ENCODE data around the gene FANCD2.
"Not testable (repeated sequence)": the region's sequence is repeated elsewhere in the genome, so short reads cannot be mapped to it uniquely, and the experiment has no call there.

The FANCD2 gene

DNA sequence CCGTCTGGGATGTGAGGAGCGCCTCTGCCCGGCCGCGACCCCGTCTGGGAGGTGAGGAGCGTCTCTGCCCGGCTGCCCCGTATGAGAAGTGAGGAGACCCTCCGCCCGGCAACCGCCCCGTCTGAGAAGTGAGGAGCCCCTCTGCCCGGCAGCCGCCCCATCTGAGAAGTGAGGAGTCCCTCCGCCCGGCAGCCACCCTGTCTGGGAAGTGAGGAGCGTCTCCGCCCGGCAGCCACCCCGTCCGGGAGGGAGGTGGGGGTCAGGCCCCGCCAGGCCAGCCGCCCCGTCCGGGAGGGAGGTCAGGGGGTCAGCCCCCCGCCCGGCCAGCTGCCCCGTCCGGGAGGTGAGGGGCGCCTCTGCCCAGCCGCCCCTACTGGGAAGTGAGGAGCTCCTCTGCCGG lies 43.8 kb downstream of the FANCD2 start:
- not testable (repeated sequence) for H3K4me3 ChIP-seq (ENCODE audit: low read depth, low read length); H3K27me3 ChIP-seq (ENCODE audit: control insufficient read depth, insufficient read depth, low read length); H3K4me1 ChIP-seq (ENCODE audit: control insufficient read depth, insufficient read depth, low read length); H3K9ac ChIP-seq (ENCODE audit: low read depth, low read length); H3K27ac ChIP-seq (ENCODE audit: low read depth, low read length); H3K9me3 ChIP-seq (ENCODE audit: control insufficient read depth, insufficient read depth, low read length)
- peaks cover 68% of the 10 kb centered on the region for H3K36me3 ChIP-seq (ENCODE audit: control insufficient read depth, insufficient read depth, low read length)

DNA sequence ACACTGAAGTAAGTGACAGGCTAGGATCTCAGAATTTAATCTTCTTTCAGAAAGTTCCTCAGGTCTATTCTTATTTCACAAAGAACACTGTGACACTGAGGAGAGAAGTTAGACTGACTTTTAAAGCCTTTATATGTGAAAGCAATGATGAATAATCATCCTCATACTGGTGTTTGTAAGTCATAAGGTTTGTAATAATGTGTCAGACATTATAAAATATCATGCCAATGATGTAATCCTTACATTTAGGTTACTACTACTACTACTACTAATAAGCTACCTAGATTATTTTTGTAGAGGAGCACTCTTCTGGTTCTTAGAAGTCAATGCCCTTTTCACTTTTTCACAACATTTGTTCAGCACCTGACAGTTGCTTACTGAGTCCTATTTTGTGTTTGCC lies 48.4 kb downstream of the FANCD2 start:
- no peaks in the 10 kb centered on the region for H3K9me3 ChIP-seq (ENCODE audit: control insufficient read depth, insufficient read depth, low read length)
- peaks cover 61% of the 10 kb centered on the region for H3K36me3 ChIP-seq (ENCODE audit: control insufficient read depth, insufficient read depth, low read length)
- H3K9ac ChIP-seq (ENCODE audit: low read depth, low read length) = no peak overlapping the region
- H3K27me3 ChIP-seq (ENCODE audit: control insufficient read depth, insufficient read depth, low read length) = no peaks in the 10 kb centered on the region
- no peak overlapping the region for H3K27ac ChIP-seq (ENCODE audit: low read depth, low read length)
- no peak overlapping the region for H3K4me3 ChIP-seq (ENCODE audit: low read depth, low read length)
- H3K4me1 ChIP-seq (ENCODE audit: control insufficient read depth, insufficient read depth, low read length) = no peaks in the 10 kb centered on the region

DNA sequence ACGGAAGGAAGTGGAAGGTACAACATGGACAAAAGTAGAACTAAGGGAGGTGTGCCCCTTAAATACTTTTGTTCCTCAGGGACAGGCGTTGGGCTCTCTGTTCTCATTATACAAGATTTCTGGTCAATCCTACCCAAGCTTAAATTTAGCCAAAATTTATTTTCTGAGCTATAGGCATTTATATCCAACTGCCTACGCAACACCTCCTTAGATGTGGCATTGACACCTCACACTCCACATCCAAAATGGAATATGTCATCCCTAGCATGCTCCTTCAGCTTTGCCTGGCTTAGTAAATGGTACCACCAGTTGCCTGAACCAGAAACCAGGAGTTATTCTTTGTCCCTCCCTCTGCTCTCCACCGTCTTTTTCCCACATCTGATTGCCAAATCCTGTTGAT lies 55.6 kb downstream of the FANCD2 start:
- no peak overlapping the region for H3K9ac ChIP-seq (ENCODE audit: low read depth, low read length)
- H3K27me3 ChIP-seq (ENCODE audit: control insufficient read depth, insufficient read depth, low read length) = no peaks in the 10 kb centered on the region

DNA sequence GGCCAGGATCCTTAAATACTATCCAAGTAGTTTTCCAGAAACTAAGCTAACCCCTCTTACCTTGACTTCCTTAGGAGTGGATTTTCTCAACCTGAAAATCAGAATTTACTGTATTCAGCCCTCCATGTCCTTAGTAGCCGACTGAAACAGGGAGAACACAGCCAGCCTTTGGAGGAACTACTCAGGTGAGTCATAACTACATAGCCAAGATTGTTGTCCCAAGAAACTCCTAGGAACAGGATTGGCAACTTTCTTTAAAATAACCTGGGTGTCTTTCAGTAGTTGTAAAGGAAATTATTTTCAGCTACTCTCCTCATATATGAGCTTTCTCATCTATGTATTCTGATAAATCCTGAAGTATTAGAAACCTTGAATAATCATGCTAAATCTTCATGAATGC lies 59.5 kb downstream of the FANCD2 start:
- H3K9ac ChIP-seq (ENCODE audit: low read depth, low read length) = no peak overlapping the region
- peaks cover 88% of the 10 kb centered on the region for H3K36me3 ChIP-seq (ENCODE audit: control insufficient read depth, insufficient read depth, low read length)
- H3K27me3 ChIP-seq (ENCODE audit: control insufficient read depth, insufficient read depth, low read length) = no peaks in the 10 kb centered on the region
- H3K4me1 ChIP-seq (ENCODE audit: control insufficient read depth, insufficient read depth, low read length) = no peaks in the 10 kb centered on the region
- no peak overlapping the region for H3K4me3 ChIP-seq (ENCODE audit: low read depth, low read length)
- H3K9me3 ChIP-seq (ENCODE audit: control insufficient read depth, insufficient read depth, low read length) = no peaks in the 10 kb centered on the region
- H3K27ac ChIP-seq (ENCODE audit: low read depth, low read length) = no peak overlapping the region

More for the DNA sequence above, 55.6 kb downstream of the FANCD2 start:
- Histone ChIP-seq H3K27ac (ENCODE audit: low read depth, low read length) (no peak overlapping the region), H3K4me1 (ENCODE audit: control insufficient read depth, insufficient read depth, low read length) (no peaks in the 10 kb centered on the region), H3K4me3 (ENCODE audit: low read depth, low read length) (no peak overlapping the region), H3K9me3 (ENCODE audit: control insufficient read depth, insufficient read depth, low read length) (no peaks in the 10 kb centered on the region), H3K36me3 (ENCODE audit: control insufficient read depth, insufficient read depth, low read length) (peaks cover 89% of the 10 kb centered on the region)

DNA sequence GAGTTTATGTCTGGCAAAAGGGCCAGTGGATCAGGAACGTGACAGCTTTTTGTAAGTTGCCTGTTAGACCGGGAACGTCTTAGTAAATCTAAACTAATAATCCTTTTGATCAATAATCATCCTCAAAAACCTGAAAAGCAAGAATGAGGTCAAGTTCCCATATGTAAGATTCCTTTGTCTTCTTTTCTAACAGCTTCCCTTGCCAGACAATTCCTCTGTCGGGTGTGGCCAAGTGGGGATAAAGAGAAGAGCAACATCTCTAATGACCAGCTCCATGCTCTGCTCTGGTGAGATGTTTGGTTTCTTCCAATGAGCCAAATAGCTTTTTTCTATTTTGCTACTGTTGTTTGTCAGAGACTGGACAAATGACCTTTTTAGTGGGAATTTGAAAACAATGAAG lies 62.0 kb downstream of the FANCD2 start:
- no peak overlapping the region for H3K9ac ChIP-seq (ENCODE audit: low read depth, low read length)
- peaks cover 83% of the 10 kb centered on the region for H3K36me3 ChIP-seq (ENCODE audit: control insufficient read depth, insufficient read depth, low read length)
- H3K4me3 ChIP-seq (ENCODE audit: low read depth, low read length) = no peak overlapping the region
- no peaks in the 10 kb centered on the region for H3K27me3 ChIP-seq (ENCODE audit: control insufficient read depth, insufficient read depth, low read length)
- no peaks in the 10 kb centered on the region for H3K4me1 ChIP-seq (ENCODE audit: control insufficient read depth, insufficient read depth, low read length)
- no peak overlapping the region for H3K27ac ChIP-seq (ENCODE audit: low read depth, low read length)
- no peaks in the 10 kb centered on the region for H3K9me3 ChIP-seq (ENCODE audit: control insufficient read depth, insufficient read depth, low read length)

DNA sequence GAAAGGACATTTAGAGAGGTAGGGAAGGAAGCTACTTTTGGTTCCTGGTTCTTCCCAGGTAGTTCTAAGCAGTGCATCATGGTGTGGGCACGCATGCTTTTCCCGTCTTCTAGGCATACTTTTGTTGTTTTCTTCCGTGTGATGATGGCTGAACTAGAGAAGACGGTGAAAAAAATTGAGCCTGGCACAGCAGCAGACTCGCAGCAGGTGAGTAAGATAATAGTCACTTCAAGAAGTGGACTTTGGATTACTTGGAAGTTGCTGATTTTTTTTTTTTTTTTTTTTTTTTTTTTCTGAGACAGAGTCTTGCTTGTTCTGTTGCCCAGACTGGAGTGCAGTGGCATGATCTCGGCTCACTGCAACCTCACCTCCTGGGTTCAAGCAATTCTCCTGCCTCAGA lies 63.9 kb downstream of the FANCD2 start:
- H3K36me3 ChIP-seq (ENCODE audit: control insufficient read depth, insufficient read depth, low read length) = peaks cover 87% of the 10 kb centered on the region

DNA sequence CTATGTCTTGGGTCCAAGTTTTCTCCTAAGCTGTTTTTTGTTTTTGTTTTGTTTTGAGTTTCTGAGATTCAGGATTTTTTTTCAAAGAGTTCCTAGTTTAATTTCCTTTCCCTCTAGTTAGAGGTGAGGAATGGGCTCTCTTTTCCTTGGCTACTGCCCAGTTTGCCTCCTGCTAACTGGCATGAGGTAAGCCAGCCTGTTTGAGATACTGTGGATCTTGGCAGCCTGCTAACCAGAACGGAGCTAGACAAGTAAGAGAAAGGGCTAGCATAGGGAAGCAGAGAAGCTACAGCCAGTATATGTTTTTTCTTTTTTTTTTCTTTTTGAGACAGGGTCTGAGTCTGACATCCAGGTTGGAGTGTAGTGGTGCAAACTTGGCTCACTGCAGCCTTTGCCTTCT lies 64.5 kb downstream of the FANCD2 start:
- not testable (repeated sequence) for H3K4me3 ChIP-seq (ENCODE audit: low read depth, low read length); H3K9ac ChIP-seq (ENCODE audit: low read depth, low read length); H3K27me3 ChIP-seq (ENCODE audit: control insufficient read depth, insufficient read depth, low read length); H3K9me3 ChIP-seq (ENCODE audit: control insufficient read depth, insufficient read depth, low read length); H3K27ac ChIP-seq (ENCODE audit: low read depth, low read length); H3K4me1 ChIP-seq (ENCODE audit: control insufficient read depth, insufficient read depth, low read length)
- peaks cover 88% of the 10 kb centered on the region for H3K36me3 ChIP-seq (ENCODE audit: control insufficient read depth, insufficient read depth, low read length)

More for the DNA sequence above, 63.9 kb downstream of the FANCD2 start:
- Histone ChIP-seq H3K9me3 (ENCODE audit: control insufficient read depth, insufficient read depth, low read length) (no peaks in the 10 kb centered on the region), H3K4me1 (ENCODE audit: control insufficient read depth, insufficient read depth, low read length) (no peaks in the 10 kb centered on the region), H3K4me3 (ENCODE audit: low read depth, low read length) (no peak overlapping the region), H3K27me3 (ENCODE audit: control insufficient read depth, insufficient read depth, low read length) (no peaks in the 10 kb centered on the region), H3K9ac (ENCODE audit: low read depth, low read length) (no peak overlapping the region), H3K27ac (ENCODE audit: low read depth, low read length) (no peak overlapping the region)

DNA sequence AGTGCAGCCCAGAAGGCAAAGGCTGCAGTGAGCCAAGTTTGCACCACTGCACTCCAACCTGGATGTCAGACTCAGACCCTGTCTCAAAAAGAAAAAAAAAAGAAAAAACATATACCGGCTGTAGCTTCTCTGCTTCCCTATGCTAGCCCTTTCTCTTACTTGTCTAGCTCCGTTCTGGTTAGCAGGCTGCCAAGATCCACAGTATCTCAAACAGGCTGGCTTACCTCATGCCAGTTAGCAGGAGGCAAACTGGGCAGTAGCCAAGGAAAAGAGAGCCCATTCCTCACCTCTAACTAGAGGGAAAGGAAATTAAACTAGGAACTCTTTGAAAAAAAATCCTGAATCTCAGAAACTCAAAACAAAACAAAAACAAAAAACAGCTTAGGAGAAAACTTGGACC lies 65.2 kb downstream of the FANCD2 start:
- H3K9me3 ChIP-seq (ENCODE audit: control insufficient read depth, insufficient read depth, low read length) = not testable (repeated sequence)
- H3K36me3 ChIP-seq (ENCODE audit: control insufficient read depth, insufficient read depth, low read length) = peaks cover 88% of the 10 kb centered on the region

DNA sequence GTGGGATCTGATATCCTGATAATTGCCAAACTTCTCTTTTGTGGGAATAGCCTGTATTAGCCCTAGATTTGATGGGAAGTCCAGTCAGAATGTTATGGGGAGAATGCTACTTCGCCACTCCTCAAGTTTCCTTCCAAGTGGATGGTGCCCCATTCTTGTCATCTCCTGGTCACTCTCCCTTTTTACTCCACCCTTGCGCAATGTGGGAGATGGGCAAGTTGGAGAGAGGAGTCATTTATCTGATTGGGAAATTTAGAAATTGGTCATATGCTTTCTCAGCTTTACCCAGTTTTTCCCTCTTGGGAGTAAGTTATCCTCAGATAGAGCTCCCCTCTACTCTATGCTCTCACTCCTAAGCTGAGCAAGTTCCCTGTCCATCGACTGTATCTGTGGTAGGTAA lies 67.4 kb downstream of the FANCD2 start:
- no peaks in the 10 kb centered on the region for H3K9me3 ChIP-seq (ENCODE audit: control insufficient read depth, insufficient read depth, low read length)
- no peaks in the 10 kb centered on the region for H3K27me3 ChIP-seq (ENCODE audit: control insufficient read depth, insufficient read depth, low read length)
- no peak overlapping the region for H3K4me3 ChIP-seq (ENCODE audit: low read depth, low read length)
- H3K36me3 ChIP-seq (ENCODE audit: control insufficient read depth, insufficient read depth, low read length) = peaks cover 85% of the 10 kb centered on the region
- no peaks in the 10 kb centered on the region for H3K4me1 ChIP-seq (ENCODE audit: control insufficient read depth, insufficient read depth, low read length)
- no peak overlapping the region for H3K27ac ChIP-seq (ENCODE audit: low read depth, low read length)
- no peak overlapping the region for H3K9ac ChIP-seq (ENCODE audit: low read depth, low read length)

More for the DNA sequence above, 65.2 kb downstream of the FANCD2 start:
- not testable (repeated sequence) for H3K27me3 ChIP-seq (ENCODE audit: control insufficient read depth, insufficient read depth, low read length); H3K4me1 ChIP-seq (ENCODE audit: control insufficient read depth, insufficient read depth, low read length); H3K9ac ChIP-seq (ENCODE audit: low read depth, low read length); H3K4me3 ChIP-seq (ENCODE audit: low read depth, low read length); H3K27ac ChIP-seq (ENCODE audit: low read depth, low read length)

DNA sequence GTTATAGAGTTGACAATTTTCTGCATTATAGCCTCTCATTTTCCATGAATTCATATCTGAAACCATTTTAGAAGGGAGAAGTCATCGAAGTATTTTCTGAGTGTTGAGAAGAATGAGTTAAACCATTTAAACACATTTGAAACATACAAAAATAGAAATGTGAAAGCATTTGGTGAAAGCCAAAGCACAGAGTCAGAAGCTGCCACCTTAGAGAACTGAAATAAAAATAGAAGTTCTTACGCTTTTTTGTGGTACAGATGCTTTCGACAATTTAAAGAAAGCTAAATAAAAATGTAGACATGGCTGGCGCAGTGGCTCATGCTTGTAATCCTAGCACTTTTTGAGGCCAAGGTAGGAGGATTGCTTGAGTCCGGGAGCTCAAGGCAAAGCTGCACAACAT lies 72.8 kb downstream of the FANCD2 start:
- Histone ChIP-seq H3K9ac (ENCODE audit: low read depth, low read length) (no peak overlapping the region), H3K27ac (ENCODE audit: low read depth, low read length) (no peak overlapping the region), H3K4me3 (ENCODE audit: low read depth, low read length) (no peak overlapping the region), H3K27me3 (ENCODE audit: control insufficient read depth, insufficient read depth, low read length) (no peaks in the 10 kb centered on the region), H3K4me1 (ENCODE audit: control insufficient read depth, insufficient read depth, low read length) (no peaks in the 10 kb centered on the region), H3K36me3 (ENCODE audit: control insufficient read depth, insufficient read depth, low read length) (peaks cover 68% of the 10 kb centered on the region), H3K9me3 (ENCODE audit: control insufficient read depth, insufficient read depth, low read length) (no peaks in the 10 kb centered on the region)

DNA sequence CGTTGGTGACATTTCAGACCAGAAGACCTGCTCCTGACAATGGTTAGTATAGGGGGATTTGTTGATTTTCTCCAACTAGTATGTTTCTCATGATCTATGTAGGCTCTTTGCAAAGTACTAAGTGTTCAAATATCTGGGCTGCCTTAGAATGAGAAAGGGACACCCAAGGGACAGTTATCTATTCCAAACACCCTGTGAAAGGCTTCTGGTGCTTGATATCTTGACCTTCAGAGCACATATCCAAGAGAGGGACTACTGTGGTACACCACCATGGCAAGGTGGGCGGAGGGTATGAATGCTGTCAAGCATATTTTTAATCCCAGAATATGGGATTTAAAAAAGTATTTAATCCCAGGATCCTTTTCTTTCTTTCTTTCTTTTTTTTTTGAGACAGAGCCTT lies 80.7 kb downstream of the FANCD2 start:
- no peak overlapping the region for H3K9ac ChIP-seq (ENCODE audit: low read depth, low read length)
- peaks cover 3% of the 10 kb centered on the region for H3K36me3 ChIP-seq (ENCODE audit: control insufficient read depth, insufficient read depth, low read length)
- H3K4me1 ChIP-seq (ENCODE audit: control insufficient read depth, insufficient read depth, low read length) = no peaks in the 10 kb centered on the region
- no peak overlapping the region for H3K27ac ChIP-seq (ENCODE audit: low read depth, low read length)
- no peaks in the 10 kb centered on the region for H3K27me3 ChIP-seq (ENCODE audit: control insufficient read depth, insufficient read depth, low read length)
- no peaks in the 10 kb centered on the region for H3K9me3 ChIP-seq (ENCODE audit: control insufficient read depth, insufficient read depth, low read length)
- H3K4me3 ChIP-seq (ENCODE audit: low read depth, low read length) = no peak overlapping the region

DNA sequence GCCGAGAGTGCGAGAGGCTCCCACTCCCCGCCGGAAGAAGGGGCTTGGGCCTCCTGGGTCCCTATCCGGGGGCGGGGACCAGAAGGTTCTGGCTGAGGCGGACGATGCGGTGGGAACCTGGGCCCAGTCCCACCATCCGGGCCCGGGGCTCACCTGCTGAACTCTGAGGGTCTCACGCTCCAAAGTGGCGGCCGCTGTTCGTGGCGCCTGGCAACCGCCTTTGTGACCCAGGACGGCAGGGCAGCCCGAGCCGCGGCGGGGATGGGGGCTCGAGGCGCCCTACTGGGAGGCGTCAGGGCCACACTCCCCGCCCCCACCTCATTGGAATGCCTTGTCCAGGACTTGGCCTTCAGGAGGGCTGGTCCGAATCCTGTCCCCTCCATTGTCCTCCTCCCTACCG lies 81.9 kb downstream of the FANCD2 start, which contains the start of gene FANCD2OS:
TSS of gene FANCD2OS (minus strand) at position 165 of the 400 bp plus-strand sequence. CDS start 3,481 bp downstream, outside the sequence.
- no peaks in the 10 kb centered on the region for H3K27me3 ChIP-seq (ENCODE audit: control insufficient read depth, insufficient read depth, low read length)
- no peaks in the 10 kb centered on the region for H3K4me1 ChIP-seq (ENCODE audit: control insufficient read depth, insufficient read depth, low read length)

More for the DNA sequence above, 81.9 kb downstream of the FANCD2 start, which contains the start of gene FANCD2OS:
- H3K27ac ChIP-seq (ENCODE audit: low read depth, low read length) = no peak within 1 kb of the TSS
- no peak within 1 kb of the TSS for H3K9ac ChIP-seq (ENCODE audit: low read depth, low read length)
- H3K36me3 ChIP-seq (ENCODE audit: control insufficient read depth, insufficient read depth, low read length) = no peaks in the 10 kb centered on the region; the same call in 1 of the 2 replicates
- no peaks in the 10 kb centered on the region for H3K9me3 ChIP-seq (ENCODE audit: control insufficient read depth, insufficient read depth, low read length)
- H3K4me3 ChIP-seq (ENCODE audit: low read depth, low read length) = no peak within 1 kb of the TSS
